SK-N-SH treated with all-trans-retinoic acid at 6 μM for 48 hours (cell line): Measurements from ENCODE around the gene HSPA8.
A peak's percentile ranks its signal among the peaks of the same experiment; 100 is the strongest.

Experiments used
- ATAC-seq: fragments of 200-7000 bp; cut with Tn5 transposase; 3 replicates; pipeline ENCODE4 v1.9.1; 2020; ENCODE audit warnings: mild to moderate bottlenecking, moderate library complexity
- ARNTL ChIP-seq: fragments of 450-650 bp; formaldehyde crosslinking; IDR thresholded peaks from 2 replicates; pipeline ENCODE4 v1.5.0; 2020; ENCODE audit warnings: low read depth, mild to moderate bottlenecking, moderate library complexity, borderline replicate concordance
- BACH2 ChIP-seq: fragments of 250-450 bp; sonication (Bioruptor Pico); IDR thresholded peaks from 2 replicates; pipeline ENCODE4 v1.9.0; 2021; ENCODE audit warnings: mild to moderate bottlenecking, borderline replicate concordance
- CSDC2 ChIP-seq: fragments of 250-450 bp; sonication (Bioruptor Pico); IDR thresholded peaks from 2 replicates; pipeline ENCODE4 v1.5.0; 2020; ENCODE audit warnings: mild to moderate bottlenecking, moderate library complexity
- GLIS3 ChIP-seq: fragments of 250-450 bp; sonication (Bioruptor Pico); IDR thresholded peaks from 2 replicates; pipeline ENCODE4 v1.5.0; 2020; ENCODE audit warnings: mild to moderate bottlenecking, moderate library complexity
- ISL1 ChIP-seq: fragments of 250-450 bp; sonication (Bioruptor Pico); IDR thresholded peaks from 2 replicates; pipeline ENCODE4 v2.1.2; 2022; ENCODE audit warnings: mild to moderate bottlenecking, moderate library complexity
- OSR1 ChIP-seq: fragments of 250-450 bp; sonication (Bioruptor Pico); IDR thresholded peaks from 2 replicates; pipeline ENCODE4 v1.8.0; 2022; ENCODE audit warnings: moderate library complexity, mild to moderate bottlenecking, inconsistent platforms
- RARB ChIP-seq: fragments of 250-450 bp; sonication (Bioruptor Pico); IDR thresholded peaks from 2 replicates; pipeline ENCODE4 v1.8.0; 2021; ENCODE audit warnings: mild to moderate bottlenecking, moderate library complexity
- TCF4 ChIP-seq: fragments of 250-450 bp; sonication (Bioruptor Pico); IDR thresholded peaks from 2 replicates; pipeline ENCODE4 v1.8.0; 2021; ENCODE audit warnings: mild to moderate bottlenecking, moderate library complexity, borderline replicate concordance
- TOX ChIP-seq: fragments of 250-450 bp; sonication (Bioruptor Pico); IDR thresholded peaks from 2 replicates; pipeline ENCODE4 v1.8.0; 2021; ENCODE audit warnings: mild to moderate bottlenecking, moderate library complexity, borderline replicate concordance
- ZC3H10 ChIP-seq: fragments of 250-450 bp; sonication (Bioruptor Pico); IDR thresholded peaks from 2 replicates; pipeline ENCODE4 v1.5.1; 2021; ENCODE audit warnings: mild to moderate bottlenecking, moderate library complexity
- ZFP3 ChIP-seq: fragments of 250-450 bp; sonication (Bioruptor Pico); IDR thresholded peaks from 2 replicates; pipeline ENCODE4 v1.5.0; 2020; ENCODE audit warnings: mild to moderate bottlenecking, moderate library complexity
- ZFP30 ChIP-seq: fragments of 450-650 bp; formaldehyde crosslinking; IDR thresholded peaks from 2 replicates; pipeline ENCODE4 v1.5.0; 2022; ENCODE audit warnings: mild to moderate bottlenecking, moderate library complexity
- ZNF565 ChIP-seq: fragments of 450-650 bp; formaldehyde crosslinking; conservative IDR thresholded peaks from 2 replicates; pipeline ENCODE4 v1.5.0; 2020; ENCODE audit warnings: low read depth, mild to moderate bottlenecking, moderate library complexity
- ZNF70 ChIP-seq: fragments of 450-650 bp; formaldehyde crosslinking; IDR thresholded peaks from 2 replicates; pipeline ENCODE4 v1.5.0; 2020; ENCODE audit warnings: mild to moderate bottlenecking, moderate library complexity
- ZNF8 ChIP-seq: fragments of 450-650 bp; formaldehyde crosslinking; IDR thresholded peaks from 2 replicates; pipeline ENCODE4 v1.5.0; 2020; ENCODE audit warnings: mild to moderate bottlenecking, moderate library complexity
- TF ChIP-seq, protein P1 (sequence below): fragments of 250-450 bp; sonication (Bioruptor Pico); IDR thresholded peaks from 2 replicates; pipeline ENCODE4 v1.5.1; 2020; ENCODE audit warnings: low read depth, mild to moderate bottlenecking, moderate library complexity
- TF ChIP-seq, protein P2 (sequence below): fragments of 250-450 bp; sonication (Bioruptor Pico); IDR thresholded peaks from 2 replicates; pipeline ENCODE4 v1.5.0; 2020; ENCODE audit warnings: mild to moderate bottlenecking, moderate library complexity
- TF ChIP-seq, protein P3 (sequence below): fragments of 250-450 bp; sonication (Bioruptor Pico); IDR thresholded peaks from 2 replicates; pipeline ENCODE4 v1.5.1; 2021; ENCODE audit warnings: mild to moderate bottlenecking, moderate library complexity
- TF ChIP-seq, protein P4 (sequence below): fragments of 250-450 bp; sonication (Bioruptor Pico); IDR thresholded peaks from 2 replicates; pipeline ENCODE4 v1.8.0; 2021; ENCODE audit warnings: low read depth, mild to moderate bottlenecking, moderate library complexity, borderline replicate concordance
- TF ChIP-seq, protein P5 (sequence below): fragments of 250-450 bp; sonication (Bioruptor Pico); IDR thresholded peaks from 2 replicates; pipeline ENCODE4 v1.8.0; 2020; ENCODE audit warnings: mild to moderate bottlenecking, moderate library complexity, borderline replicate concordance

Gene HSPA8

DNA sequence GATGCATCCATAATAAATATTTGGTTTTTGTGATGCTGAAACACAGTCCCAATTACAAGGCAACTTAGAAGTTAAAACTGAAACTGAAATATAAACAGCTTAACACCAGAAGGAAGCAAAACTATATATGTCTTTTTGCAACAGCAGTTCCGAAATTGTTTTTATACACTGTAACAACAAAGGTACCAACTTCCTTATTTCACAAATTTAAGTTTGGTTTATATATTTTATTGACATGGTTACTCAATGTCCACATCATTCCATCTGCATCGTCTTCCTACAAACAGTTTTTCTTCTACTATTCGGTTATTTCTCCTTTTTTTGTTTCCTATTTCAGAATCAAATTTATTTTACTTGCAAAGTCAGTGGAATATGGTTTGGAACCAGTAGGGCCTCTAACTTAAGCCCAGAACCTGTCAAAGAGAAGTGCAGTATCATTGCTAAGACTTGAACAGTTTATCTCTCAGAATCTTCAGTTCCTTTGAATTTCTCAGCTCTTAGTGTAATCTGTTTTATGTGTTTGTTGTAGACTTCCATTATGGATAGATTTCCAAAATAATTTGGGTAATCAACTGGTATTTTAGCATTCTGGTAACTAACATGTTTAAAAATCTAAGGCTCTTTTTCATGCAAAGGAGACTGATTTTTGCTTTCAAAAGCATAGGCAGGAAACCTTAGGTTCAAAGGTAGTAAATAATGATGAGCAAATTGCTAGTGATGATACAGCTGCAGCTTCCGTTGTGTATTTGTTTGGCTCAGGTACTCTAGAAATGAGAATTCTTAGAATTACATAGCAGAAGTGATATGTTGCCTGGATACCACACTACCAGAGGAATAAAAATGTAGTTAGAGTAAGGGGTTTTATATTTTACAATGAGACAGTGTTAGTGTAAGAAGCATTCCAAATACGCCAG lies 8.2 kb upstream of the HSPA8 start (continued):
- TF ChIP-seq ZNF565 (CRISPR knock-in tag) (no peak), ZNF8 (CRISPR knock-in tag) (no peak), ZFP30 (no peak), TCF4 (CRISPR knock-in tag) (no peak), OSR1 (CRISPR knock-in tag) (no peak), ZC3H10 (CRISPR knock-in tag) (no peak), BACH2 (CRISPR knock-in tag) (no peak), GLIS3 (CRISPR knock-in tag) (no peak)

DNA sequence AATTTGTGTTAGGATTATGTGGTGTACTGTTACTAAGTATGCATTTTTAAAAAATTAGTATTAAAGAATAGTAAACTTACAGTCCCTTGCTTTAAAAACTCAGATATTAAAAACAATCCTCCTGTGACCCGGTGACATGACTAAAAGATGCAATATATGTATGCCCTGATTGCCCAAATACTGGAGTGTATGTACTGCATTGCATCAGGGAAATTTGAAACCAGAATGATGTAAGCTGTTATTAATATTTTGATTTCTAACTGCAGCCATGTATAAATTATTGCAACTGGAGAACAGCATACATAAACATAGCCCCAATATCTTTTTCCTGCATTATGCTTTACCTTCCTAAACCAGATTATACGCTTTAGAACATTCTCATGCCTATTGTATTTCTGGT lies 3.7 kb upstream of the HSPA8 start:
- ATAC-seq = no peak
- TF ChIP-seq ZNF565 (CRISPR knock-in tag) (no peak), TOX (CRISPR knock-in tag) (no peak), CSDC2 (CRISPR knock-in tag) (no peak), ZFP3 (CRISPR knock-in tag) (no peak), OSR1 (CRISPR knock-in tag) (no peak)

DNA sequence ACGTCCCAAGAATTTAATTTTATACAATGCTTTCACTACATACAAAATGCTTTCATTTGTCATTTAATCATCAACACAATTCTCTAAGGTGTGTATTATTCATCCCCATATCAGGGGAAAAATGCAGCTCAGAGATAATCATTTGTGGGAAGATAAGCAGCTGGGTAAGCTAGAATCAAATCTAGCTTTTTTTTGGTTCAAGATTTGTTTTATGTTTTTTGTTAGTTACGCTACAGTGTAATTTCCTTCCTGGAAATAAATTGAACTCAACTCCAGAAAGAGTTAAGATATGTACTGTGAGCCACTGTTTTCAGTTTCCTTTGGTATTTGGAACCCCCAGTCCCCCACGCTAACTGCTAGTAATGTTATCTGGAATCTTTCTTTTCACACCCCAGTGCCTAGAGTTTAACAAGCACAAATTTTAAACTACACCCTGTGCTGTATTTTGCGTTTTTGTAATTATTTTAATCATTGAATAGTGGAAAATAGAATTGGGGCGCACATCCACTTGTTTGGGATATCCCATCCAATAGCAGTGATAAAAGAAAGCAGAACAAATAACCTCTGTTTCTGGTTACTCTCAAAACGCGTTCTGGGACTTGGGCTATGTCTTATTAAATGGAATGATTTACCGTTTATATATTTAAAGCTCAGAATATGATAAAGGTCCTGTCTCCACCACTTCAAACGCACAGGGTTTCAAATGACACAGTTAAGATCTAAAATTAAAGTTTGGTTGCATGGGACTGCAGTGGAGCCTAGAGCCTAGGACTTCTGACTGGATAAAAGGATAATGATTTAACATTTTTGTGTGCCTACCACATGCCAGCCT lies 2.1 kb upstream of the HSPA8 start:
- ATAC-seq = no peak
- TF ChIP-seq ARNTL (CRISPR knock-in tag) (no peak), CSDC2 (CRISPR knock-in tag) (0 out of 2 replicates have a peak, but pooled peaks have one; percentile 3)
- TF ChIP-seq, protein P1, sequence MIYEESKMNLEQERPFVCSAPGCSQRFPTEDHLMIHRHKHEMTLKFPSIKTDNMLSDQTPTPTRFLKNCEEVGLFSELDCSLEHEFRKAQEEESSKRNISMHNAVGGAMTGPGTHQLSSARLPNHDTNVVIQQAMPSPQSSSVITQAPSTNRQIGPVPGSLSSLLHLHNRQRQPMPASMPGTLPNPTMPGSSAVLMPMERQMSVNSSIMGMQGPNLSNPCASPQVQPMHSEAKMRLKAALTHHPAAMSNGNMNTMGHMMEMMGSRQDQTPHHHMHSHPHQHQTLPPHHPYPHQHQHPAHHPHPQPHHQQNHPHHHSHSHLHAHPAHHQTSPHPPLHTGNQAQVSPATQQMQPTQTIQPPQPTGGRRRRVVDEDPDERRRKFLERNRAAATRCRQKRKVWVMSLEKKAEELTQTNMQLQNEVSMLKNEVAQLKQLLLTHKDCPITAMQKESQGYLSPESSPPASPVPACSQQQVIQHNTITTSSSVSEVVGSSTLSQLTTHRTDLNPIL (CRISPR knock-in tag) = no peak
- TF ChIP-seq, protein P2, sequence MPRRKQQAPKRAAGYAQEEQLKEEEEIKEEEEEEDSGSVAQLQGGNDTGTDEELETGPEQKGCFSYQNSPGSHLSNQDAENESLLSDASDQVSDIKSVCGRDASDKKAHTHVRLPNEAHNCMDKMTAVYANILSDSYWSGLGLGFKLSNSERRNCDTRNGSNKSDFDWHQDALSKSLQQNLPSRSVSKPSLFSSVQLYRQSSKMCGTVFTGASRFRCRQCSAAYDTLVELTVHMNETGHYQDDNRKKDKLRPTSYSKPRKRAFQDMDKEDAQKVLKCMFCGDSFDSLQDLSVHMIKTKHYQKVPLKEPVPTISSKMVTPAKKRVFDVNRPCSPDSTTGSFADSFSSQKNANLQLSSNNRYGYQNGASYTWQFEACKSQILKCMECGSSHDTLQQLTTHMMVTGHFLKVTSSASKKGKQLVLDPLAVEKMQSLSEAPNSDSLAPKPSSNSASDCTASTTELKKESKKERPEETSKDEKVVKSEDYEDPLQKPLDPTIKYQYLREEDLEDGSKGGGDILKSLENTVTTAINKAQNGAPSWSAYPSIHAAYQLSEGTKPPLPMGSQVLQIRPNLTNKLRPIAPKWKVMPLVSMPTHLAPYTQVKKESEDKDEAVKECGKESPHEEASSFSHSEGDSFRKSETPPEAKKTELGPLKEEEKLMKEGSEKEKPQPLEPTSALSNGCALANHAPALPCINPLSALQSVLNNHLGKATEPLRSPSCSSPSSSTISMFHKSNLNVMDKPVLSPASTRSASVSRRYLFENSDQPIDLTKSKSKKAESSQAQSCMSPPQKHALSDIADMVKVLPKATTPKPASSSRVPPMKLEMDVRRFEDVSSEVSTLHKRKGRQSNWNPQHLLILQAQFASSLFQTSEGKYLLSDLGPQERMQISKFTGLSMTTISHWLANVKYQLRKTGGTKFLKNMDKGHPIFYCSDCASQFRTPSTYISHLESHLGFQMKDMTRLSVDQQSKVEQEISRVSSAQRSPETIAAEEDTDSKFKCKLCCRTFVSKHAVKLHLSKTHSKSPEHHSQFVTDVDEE (CRISPR knock-in tag) = no peak

DNA sequence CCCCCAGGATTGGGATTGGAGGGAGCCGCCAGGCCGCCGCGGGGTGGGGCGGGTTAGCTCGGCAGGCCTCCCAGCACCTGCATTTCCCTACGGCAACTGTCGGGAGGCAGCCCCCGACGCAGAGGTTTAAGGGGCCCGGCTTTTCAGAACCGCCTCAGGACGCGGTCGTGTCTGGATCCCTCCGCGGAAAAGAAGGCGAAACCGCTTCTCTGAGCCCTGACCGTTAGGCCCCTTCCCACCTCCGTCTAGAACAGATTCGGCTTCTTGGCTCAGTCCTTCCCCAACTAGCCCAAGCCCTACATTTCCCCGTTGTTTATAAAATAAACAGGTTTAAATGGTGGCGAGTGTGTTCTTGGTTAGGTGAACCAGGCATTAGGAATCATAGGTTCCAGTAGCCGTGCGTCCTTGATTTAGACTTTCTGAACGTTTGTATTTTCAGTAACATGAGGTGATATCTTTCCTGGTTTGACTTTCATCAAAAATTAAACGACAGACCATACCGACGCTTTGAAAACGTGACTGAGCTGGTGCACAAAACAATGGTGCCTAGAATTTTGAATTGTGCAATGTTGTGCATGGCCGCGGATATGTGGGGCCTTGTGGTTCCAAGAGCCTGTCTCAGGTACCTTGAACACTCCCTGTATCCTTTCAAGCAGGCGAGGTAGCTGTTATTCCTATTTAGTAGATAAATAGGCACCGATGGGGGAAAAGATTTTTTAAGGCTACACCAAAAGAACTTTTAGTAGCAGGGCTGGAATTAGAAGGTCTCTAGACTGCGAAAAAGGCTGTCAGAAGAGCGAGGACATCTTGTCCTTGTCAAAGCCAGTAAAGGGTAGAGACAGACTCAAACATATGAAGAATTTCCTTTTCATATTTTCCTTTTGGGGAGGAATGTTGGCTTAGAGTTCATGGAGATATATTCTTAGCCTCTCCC lies 1.2 kb upstream of the HSPA8 start:
- TF ChIP-seq ZNF565 (CRISPR knock-in tag) = 0 out of 2 replicates have a peak, but pooled peaks have one; percentile 60
- no peak for TF ChIP-seq ZNF70
- TF ChIP-seq, protein P3, sequence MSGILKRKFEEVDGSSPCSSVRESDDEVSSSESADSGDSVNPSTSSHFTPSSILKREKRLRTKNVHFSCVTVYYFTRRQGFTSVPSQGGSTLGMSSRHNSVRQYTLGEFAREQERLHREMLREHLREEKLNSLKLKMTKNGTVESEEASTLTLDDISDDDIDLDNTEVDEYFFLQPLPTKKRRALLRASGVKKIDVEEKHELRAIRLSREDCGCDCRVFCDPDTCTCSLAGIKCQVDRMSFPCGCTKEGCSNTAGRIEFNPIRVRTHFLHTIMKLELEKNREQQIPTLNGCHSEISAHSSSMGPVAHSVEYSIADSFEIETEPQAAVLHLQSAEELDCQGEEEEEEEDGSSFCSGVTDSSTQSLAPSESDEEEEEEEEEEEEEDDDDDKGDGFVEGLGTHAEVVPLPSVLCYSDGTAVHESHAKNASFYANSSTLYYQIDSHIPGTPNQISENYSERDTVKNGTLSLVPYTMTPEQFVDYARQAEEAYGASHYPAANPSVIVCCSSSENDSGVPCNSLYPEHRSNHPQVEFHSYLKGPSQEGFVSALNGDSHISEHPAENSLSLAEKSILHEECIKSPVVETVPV = no peak
- TF ChIP-seq, protein P4, sequence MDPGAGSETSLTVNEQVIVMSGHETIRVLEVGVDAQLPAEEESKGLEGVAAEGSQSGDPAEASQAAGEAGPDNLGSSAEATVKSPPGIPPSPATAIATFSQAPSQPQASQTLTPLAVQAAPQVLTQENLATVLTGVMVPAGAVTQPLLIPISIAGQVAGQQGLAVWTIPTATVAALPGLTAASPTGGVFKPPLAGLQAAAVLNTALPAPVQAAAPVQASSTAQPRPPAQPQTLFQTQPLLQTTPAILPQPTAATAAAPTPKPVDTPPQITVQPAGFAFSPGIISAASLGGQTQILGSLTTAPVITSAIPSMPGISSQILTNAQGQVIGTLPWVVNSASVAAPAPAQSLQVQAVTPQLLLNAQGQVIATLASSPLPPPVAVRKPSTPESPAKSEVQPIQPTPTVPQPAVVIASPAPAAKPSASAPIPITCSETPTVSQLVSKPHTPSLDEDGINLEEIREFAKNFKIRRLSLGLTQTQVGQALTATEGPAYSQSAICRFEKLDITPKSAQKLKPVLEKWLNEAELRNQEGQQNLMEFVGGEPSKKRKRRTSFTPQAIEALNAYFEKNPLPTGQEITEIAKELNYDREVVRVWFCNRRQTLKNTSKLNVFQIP (CRISPR knock-in tag) = 0 out of 2 replicates have a peak, but pooled peaks have one; percentile 40
- no peak for TF ChIP-seq BACH2 (CRISPR knock-in tag)
- TF ChIP-seq GLIS3 (CRISPR knock-in tag) = 0 out of 2 replicates have a peak, but pooled peaks have one; percentile 52
- no peak for TF ChIP-seq OSR1 (CRISPR knock-in tag)
- no peak for TF ChIP-seq TCF4 (CRISPR knock-in tag)
- TF ChIP-seq, protein P5, sequence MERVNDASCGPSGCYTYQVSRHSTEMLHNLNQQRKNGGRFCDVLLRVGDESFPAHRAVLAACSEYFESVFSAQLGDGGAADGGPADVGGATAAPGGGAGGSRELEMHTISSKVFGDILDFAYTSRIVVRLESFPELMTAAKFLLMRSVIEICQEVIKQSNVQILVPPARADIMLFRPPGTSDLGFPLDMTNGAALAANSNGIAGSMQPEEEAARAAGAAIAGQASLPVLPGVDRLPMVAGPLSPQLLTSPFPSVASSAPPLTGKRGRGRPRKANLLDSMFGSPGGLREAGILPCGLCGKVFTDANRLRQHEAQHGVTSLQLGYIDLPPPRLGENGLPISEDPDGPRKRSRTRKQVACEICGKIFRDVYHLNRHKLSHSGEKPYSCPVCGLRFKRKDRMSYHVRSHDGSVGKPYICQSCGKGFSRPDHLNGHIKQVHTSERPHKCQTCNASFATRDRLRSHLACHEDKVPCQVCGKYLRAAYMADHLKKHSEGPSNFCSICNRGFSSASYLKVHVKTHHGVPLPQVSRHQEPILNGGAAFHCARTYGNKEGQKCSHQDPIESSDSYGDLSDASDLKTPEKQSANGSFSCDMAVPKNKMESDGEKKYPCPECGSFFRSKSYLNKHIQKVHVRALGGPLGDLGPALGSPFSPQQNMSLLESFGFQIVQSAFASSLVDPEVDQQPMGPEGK (CRISPR knock-in tag) = peak; percentile 32; the same call in 1 of the 2 replicates
- TF ChIP-seq CSDC2 (CRISPR knock-in tag) = peak; percentile 54; the same call in 1 of the 2 replicates
- TF ChIP-seq ZC3H10 (CRISPR knock-in tag) = no peak
- TF ChIP-seq ISL1 (CRISPR knock-in tag) = 0 out of 2 replicates have a peak, but pooled peaks have one; percentile 9
- TF ChIP-seq RARB (CRISPR knock-in tag) = no peak
- TF ChIP-seq ZFP3 (CRISPR knock-in tag) = 0 out of 2 replicates have a peak, but pooled peaks have one; percentile 63
- TF ChIP-seq ARNTL (CRISPR knock-in tag) = no peak
- no peak for TF ChIP-seq ZFP30
- ATAC-seq = peak; percentile 11
